ENCODE data around the gene GAB3.

- TF ChIP-seq CTCF (IDR thresholded peaks at IDR 0.05) (no peak), POLR2A (IDR thresholded peaks at IDR 0.05) (no peak)
These were observed 96.5 kb downstream of the GAB3 start for GRCh38 chrX:154654372-154654771.
